SKM-1 treated with dmso at 0.1 percent for 144 hours (cell line): ENCODE results near the gene NAV2.

Source experiments
- DNase-seq: peaks from one replicate; lab custom pipeline; 2025; ENCODE audit not compliant: unreplicated experiment; lab: John Stamatoyannopoulos, UW

The NAV2 gene

GRCh38 chr11:19714387-19715363 is 2.0 kb downstream of the NAV2 start:
- no peak for DNase-seq

GRCh38 chr11:19715373-19715772 is 2.7 kb downstream of the NAV2 start:
- DNase-seq = no peak

- DNase-seq = no peak
Measured at GRCh38 chr11:19718051-19718450, 5.4 kb downstream of the NAV2 start.

- DNase-seq = no peak
Measured at GRCh38 chr11:19718951-19719350, 6.3 kb downstream of the NAV2 start.

- DNase-seq = no peak
Measured at GRCh38 chr11:19719960-19720359, 7.3 kb downstream of the NAV2 start.

- DNase-seq = no peak
Measured at GRCh38 chr11:19721176-19721575, 8.5 kb downstream of the NAV2 start.

GRCh38 chr11:19722702-19723101 is 10.1 kb downstream of the NAV2 start:
- no peak for DNase-seq

- no peak for DNase-seq
Measured at GRCh38 chr11:19723572-19724342, 11.1 kb downstream of the NAV2 start.

GRCh38 chr11:19724765-19725164 is 12.1 kb downstream of the NAV2 start:
- no peak for DNase-seq

GRCh38 chr11:19725379-19726079 is 12.9 kb downstream of the NAV2 start:
- DNase-seq = no peak

- no peak for DNase-seq
Measured at GRCh38 chr11:19727246-19727645, 14.6 kb downstream of the NAV2 start.

- DNase-seq = peak; percentile 15
Measured at GRCh38 chr11:19728436-19728835, 15.8 kb downstream of the NAV2 start.

- no peak for DNase-seq
Measured at GRCh38 chr11:19729141-19729540, 16.5 kb downstream of the NAV2 start.

- DNase-seq = no peak
Measured at GRCh38 chr11:19730373-19730772, 17.7 kb downstream of the NAV2 start.

GRCh38 chr11:19734171-19734570 is 21.5 kb downstream of the NAV2 start:
- no peak for DNase-seq

- no peak for DNase-seq
Measured at GRCh38 chr11:19735157-19735908, 22.7 kb downstream of the NAV2 start.

GRCh38 chr11:19735909-19736498 is 23.4 kb downstream of the NAV2 start:
- DNase-seq = no peak

- DNase-seq = no peak
Measured at GRCh38 chr11:19736831-19737230, 24.2 kb downstream of the NAV2 start.

- no peak for DNase-seq
Measured at GRCh38 chr11:19737575-19737974, 24.9 kb downstream of the NAV2 start.

GRCh38 chr11:19738124-19738523 is 25.5 kb downstream of the NAV2 start:
- no peak for DNase-seq
